ENCODE data around the gene IFT81.
"Not testable (repeated sequence)": the region's sequence is repeated elsewhere in the genome, so short reads cannot be mapped to it uniquely, and the experiment has no call there.

IFT81 gene

GRCh38 chr12:110124269-110124995 is at the start of gene IFT81:
Gene IFT81, plus strand, starts transcription at chr12:110124357. Its CDS starts 3,024 bp downstream, at chr12:110127381.
- H3K4me3 Mint-ChIP-seq, result peak within 1 kb of the TSS; percentile 89

GRCh38 chr12:110075880-110076279 is 48.3 kb upstream of the IFT81 start:
- peaks cover 16% of the 10 kb centered on the region for H3K4me1 Mint-ChIP-seq
- DNase-seq (ENCODE audit: low spot score in 2 of 2) (no peak), ATAC-seq (ENCODE audit: low read depth) (no peak)
- H3K36me3 Mint-ChIP-seq, result no peaks in the 10 kb centered on the region
- no peak overlapping the region for H3K27ac Mint-ChIP-seq
- H3K4me3 Mint-ChIP-seq, result no peak overlapping the region
- H3K9me3 Mint-ChIP-seq, result peaks cover 1% of the 10 kb centered on the region
- peaks cover 2% of the 10 kb centered on the region for H3K27me3 Mint-ChIP-seq

More at GRCh38 chr12:110124269-110124995, at the start of gene IFT81:
- Mint-ChIP-seq H3K9me3 (no peaks in the 10 kb centered on the region), H3K27ac (peak within 1 kb of the TSS; percentile 85), H3K27me3 (peaks cover 4% of the 10 kb centered on the region), H3K36me3 (no peaks in the 10 kb centered on the region), H3K4me1 (peaks cover 6% of the 10 kb centered on the region)
- peak; percentile 94 to 95 for DNase-seq (ENCODE audit: low spot score in 2 of 2)
- ATAC-seq (ENCODE audit: low read depth), result peak; percentile 95

DNA sequence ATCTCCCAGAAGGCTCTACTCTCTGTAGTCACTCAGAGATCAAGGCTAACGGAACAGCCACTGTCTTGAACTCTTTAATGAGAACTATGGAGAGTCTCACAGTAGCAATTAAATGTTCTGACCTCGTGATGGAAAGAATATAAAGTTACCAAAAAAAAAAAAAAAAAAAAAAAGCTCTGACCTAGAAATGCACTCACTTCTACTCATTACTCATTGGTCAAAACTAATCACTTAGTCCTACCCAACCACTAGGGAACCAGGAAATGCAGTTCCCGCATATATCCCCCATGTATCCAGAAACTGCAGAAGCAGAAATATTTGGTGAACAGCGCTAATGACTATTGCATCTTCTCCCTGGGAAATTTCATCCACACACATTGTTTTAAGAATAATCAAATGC is 46.4 kb upstream of the IFT81 start:
- H3K27me3 Mint-ChIP-seq, result peaks cover 2% of the 10 kb centered on the region
- no peaks in the 10 kb centered on the region for H3K36me3 Mint-ChIP-seq
- DNase-seq (ENCODE audit: low spot score in 2 of 2) (no peak), ATAC-seq (ENCODE audit: low read depth) (no peak)
- peaks cover 1% of the 10 kb centered on the region for H3K9me3 Mint-ChIP-seq
- H3K4me3 Mint-ChIP-seq, result no peak overlapping the region
- H3K27ac Mint-ChIP-seq, result no peak overlapping the region
- H3K4me1 Mint-ChIP-seq, result peaks cover 16% of the 10 kb centered on the region

DNA sequence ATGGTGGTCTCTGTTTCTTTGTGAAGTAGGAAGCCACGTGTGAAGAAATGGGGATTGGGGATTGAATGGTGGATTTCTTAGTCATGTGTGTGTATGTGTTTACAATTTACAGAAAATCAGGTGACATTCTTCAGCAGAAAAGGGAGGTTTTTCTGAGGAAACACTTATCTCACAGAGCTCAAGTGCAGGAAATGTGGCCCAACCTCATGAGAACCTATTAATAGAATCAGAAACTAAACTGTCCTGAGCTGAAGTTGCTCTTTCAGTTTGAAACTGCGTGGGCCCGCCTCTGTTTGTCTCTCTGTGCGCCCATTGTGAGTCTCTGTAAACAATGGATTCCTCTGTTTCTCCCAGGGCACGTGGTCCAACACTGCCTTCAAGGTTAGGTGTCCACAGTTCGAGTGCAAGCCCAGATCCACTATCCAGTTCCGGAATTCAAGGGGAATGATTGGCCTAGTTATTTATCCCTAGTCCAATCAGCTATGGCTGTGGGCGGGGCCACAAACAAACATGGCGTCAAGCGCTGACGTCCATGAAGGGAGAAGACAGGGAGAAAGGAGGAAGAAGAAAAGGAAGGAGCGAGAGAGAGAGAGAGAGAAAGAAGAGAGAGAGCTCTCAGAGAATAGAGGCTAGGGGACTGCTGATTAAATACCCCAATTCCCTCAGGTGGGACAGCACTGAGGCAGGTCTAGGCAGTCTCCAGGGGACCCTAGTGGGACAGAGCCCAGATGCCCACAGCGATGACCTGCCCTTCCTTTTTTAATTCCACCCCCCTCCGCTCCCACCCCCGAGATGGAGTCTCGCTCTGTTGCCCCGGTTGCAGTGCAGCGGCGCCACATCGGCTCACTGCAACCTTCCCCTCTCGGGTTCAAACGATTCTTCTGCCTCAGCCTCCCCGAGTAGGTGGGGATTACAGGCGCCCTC is 44.4 kb upstream of the IFT81 start:
- peak overlapping the region; percentile 84 for H3K4me3 Mint-ChIP-seq
- no peaks in the 10 kb centered on the region for H3K27me3 Mint-ChIP-seq
- H3K27ac Mint-ChIP-seq, result peak overlapping the region; percentile 91
- H3K36me3 Mint-ChIP-seq, result no peaks in the 10 kb centered on the region
- ATAC-seq (ENCODE audit: low read depth) (peak; percentile 85), DNase-seq (ENCODE audit: low spot score in 2 of 2) (peak; percentile 59)
- peaks cover 1% of the 10 kb centered on the region for H3K9me3 Mint-ChIP-seq
- peaks cover 12% of the 10 kb centered on the region for H3K4me1 Mint-ChIP-seq

DNA sequence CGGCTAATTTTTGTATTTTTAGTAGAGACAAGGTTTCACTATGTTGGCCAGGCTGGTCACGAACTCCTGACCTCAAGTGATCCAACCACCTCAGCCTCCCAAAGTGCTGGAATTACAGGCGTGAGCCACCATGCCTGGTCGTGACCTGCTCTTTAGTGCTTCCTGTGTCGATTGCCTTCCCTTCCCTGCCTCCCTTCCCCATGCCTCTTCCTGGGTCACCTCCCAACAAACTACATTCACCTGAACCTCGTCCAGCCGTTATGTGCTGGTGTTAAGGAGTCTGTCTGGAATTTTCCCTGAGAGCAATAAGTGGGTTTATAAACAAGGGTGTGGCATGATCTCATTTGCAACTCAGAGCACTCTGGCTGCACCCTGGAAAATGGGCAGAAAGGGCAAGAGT is 43.7 kb upstream of the IFT81 start:
- Mint-ChIP-seq H3K27ac (peak overlapping the region; percentile 45), H3K36me3 (no peaks in the 10 kb centered on the region), H3K9me3 (peaks cover 1% of the 10 kb centered on the region), H3K4me1 (peaks cover 12% of the 10 kb centered on the region), H3K27me3 (no peaks in the 10 kb centered on the region), H3K4me3 (peak overlapping the region; percentile 19)
- DNase-seq (ENCODE audit: low spot score in 2 of 2) (no peak), ATAC-seq (ENCODE audit: low read depth) (no peak)

- Mint-ChIP-seq H3K4me3 (no peak overlapping the region), H3K27ac (no peak overlapping the region), H3K27me3 (peaks cover 10% of the 10 kb centered on the region), H3K9me3 (peaks cover 1% of the 10 kb centered on the region), H3K36me3 (no peaks in the 10 kb centered on the region), H3K4me1 (peaks cover 12% of the 10 kb centered on the region)
- no peak for ATAC-seq (ENCODE audit: low read depth)
- DNase-seq (ENCODE audit: low spot score in 2 of 2), result no peak
Observed at GRCh38 chr12:110084314-110085015, 39.7 kb upstream of the IFT81 start.

GRCh38 chr12:110088216-110088615 is 35.9 kb upstream of the IFT81 start:
- DNase-seq (ENCODE audit: low spot score in 2 of 2); ATAC-seq (ENCODE audit: low read depth); H3K27ac Mint-ChIP-seq; H3K4me3 Mint-ChIP-seq; H3K36me3 Mint-ChIP-seq; H3K9me3 Mint-ChIP-seq; H3K4me1 Mint-ChIP-seq: not testable (repeated sequence)
- peaks cover 19% of the 10 kb centered on the region for H3K27me3 Mint-ChIP-seq

DNA sequence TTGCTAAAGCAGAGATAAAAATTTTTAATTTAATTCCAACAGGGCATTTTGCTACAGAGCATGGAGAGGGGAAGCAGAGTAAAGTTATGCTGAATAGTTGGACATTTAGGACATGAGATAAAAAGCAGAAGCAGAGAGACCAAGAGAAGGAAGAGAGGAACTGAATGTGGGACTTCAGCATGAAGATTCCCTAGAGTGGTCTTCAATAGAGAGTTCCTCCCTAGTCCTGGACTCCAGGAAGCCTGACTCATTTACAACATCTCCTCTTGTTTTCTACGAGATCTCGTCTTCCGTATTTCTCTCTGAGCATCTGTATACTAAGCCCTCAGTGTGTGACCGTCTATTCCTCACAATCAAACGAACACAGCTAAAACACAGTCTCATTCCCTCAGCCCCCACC is 35.2 kb upstream of the IFT81 start:
- H3K36me3 Mint-ChIP-seq, result no peaks in the 10 kb centered on the region
- no peak overlapping the region for H3K4me3 Mint-ChIP-seq
- H3K27ac Mint-ChIP-seq, result no peak overlapping the region
- H3K9me3 Mint-ChIP-seq, result no peaks in the 10 kb centered on the region
- no peak for DNase-seq (ENCODE audit: low spot score in 2 of 2)
- ATAC-seq (ENCODE audit: low read depth), result no peak
- H3K4me1 Mint-ChIP-seq, result peaks cover 4% of the 10 kb centered on the region
- H3K27me3 Mint-ChIP-seq, result peaks cover 19% of the 10 kb centered on the region

GRCh38 chr12:110090266-110091135 is 33.7 kb upstream of the IFT81 start:
- peaks cover 21% of the 10 kb centered on the region for H3K27me3 Mint-ChIP-seq
- no peaks in the 10 kb centered on the region for H3K36me3 Mint-ChIP-seq
- peaks cover 4% of the 10 kb centered on the region for H3K4me1 Mint-ChIP-seq
- no peak overlapping the region for H3K4me3 Mint-ChIP-seq
- no peak overlapping the region for H3K27ac Mint-ChIP-seq
- no peak for ATAC-seq (ENCODE audit: low read depth)
- H3K9me3 Mint-ChIP-seq, result no peaks in the 10 kb centered on the region
- no peak for DNase-seq (ENCODE audit: low spot score in 2 of 2)

GRCh38 chr12:110091136-110091711 is 32.9 kb upstream of the IFT81 start:
- H3K4me3 Mint-ChIP-seq, result no peak overlapping the region
- ATAC-seq (ENCODE audit: low read depth) (no peak), DNase-seq (ENCODE audit: low spot score in 2 of 2) (no peak)
- H3K27ac Mint-ChIP-seq, result no peak overlapping the region
- H3K27me3 Mint-ChIP-seq, result peaks cover 16% of the 10 kb centered on the region
- H3K9me3 Mint-ChIP-seq, result no peaks in the 10 kb centered on the region
- no peaks in the 10 kb centered on the region for H3K36me3 Mint-ChIP-seq
- peaks cover 4% of the 10 kb centered on the region for H3K4me1 Mint-ChIP-seq

GRCh38 chr12:110093631-110094311 is 30.4 kb upstream of the IFT81 start:
- Mint-ChIP-seq H3K9me3 (no peaks in the 10 kb centered on the region), H3K4me3 (no peak overlapping the region), H3K36me3 (no peaks in the 10 kb centered on the region), H3K4me1 (peaks cover 2% of the 10 kb centered on the region), H3K27ac (no peak overlapping the region), H3K27me3 (peaks cover 14% of the 10 kb centered on the region)
- no peak for ATAC-seq (ENCODE audit: low read depth)
- DNase-seq (ENCODE audit: low spot score in 2 of 2), result no peak

DNA sequence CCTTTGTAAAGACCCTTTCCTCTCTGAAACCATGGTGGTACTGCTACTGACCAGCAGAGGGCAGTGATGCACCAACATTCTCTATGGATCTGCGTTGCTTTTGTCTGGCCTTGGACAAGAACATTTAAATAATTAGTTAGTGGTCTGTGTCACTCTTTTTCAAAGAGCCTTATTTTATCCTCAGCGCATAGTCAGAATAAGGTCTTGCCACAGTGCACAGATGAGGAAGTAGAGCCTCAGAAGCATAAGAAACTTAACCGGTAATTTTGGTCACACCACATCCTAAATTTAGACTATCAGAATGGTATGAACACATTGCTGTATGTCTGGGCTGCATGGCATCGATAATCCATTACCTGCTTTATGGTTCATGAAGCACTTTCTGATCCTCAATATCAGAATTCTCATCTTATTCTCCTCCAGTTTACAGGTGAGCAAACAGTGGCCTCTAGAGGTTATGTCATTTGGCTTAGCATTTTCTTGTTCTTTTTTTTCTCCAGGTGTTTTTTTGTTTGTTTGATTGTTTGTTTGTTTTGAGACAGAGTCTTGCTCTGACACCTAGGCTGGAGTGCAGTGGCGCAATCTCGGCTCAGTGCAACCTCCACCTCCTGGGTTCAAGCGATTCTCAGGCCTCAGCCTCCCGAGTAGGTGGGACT is 23.7 kb upstream of the IFT81 start:
- no peaks in the 10 kb centered on the region for H3K9me3 Mint-ChIP-seq
- ATAC-seq (ENCODE audit: low read depth) (peak; percentile 98), DNase-seq (ENCODE audit: low spot score in 2 of 2) (peak; percentile 70 to 71)
- no peaks in the 10 kb centered on the region for H3K36me3 Mint-ChIP-seq
- H3K4me1 Mint-ChIP-seq, result peaks cover 10% of the 10 kb centered on the region
- H3K4me3 Mint-ChIP-seq, result peak overlapping the region; percentile 25
- H3K27me3 Mint-ChIP-seq, result no peaks in the 10 kb centered on the region
- H3K27ac Mint-ChIP-seq, result peak overlapping the region; percentile 84
